Mononuclear cell (primary cell): ENCODE data around the gene SUPT7L. TPM values are rescaled to one million over a fixed set of nuclear protein-coding genes. Genes with fewer than 3 reads are reported as not detected.

ENCODE experiments used
- total RNA-seq: library from RNA; depleted of rRNA; stranded (reverse); fragments of >200 nt; gene quantifications from one replicate; pipeline ENCODE4 v1.2.3, GENCODE V29; 2012

SUPT7L gene
- total RNA-seq, 1 donor, result 75.5 TPM

Other genes with a start within 250 kb of the SUPT7L start
- gene NRBP1, start 235.0 kb downstream of the SUPT7L start, total RNA-seq, result 126 TPM
- 0.52 TPM for gene KRTCAP3, start 221.2 kb downstream of the SUPT7L start, total RNA-seq
- gene IFT172, start 173.9 kb downstream of the SUPT7L start, total RNA-seq, result 5.9 TPM
- gene FNDC4, start 168.4 kb downstream of the SUPT7L start, total RNA-seq, result 0.10 TPM
- gene GCKR, start 166.8 kb downstream of the SUPT7L start, total RNA-seq, result not detected
- gene ZNF512, start 80.6 kb downstream of the SUPT7L start, total RNA-seq, result 12.8 TPM
- 0.84 TPM for gene CCDC121, start 34.6 kb downstream of the SUPT7L start, total RNA-seq
- gene GPN1, start 34.6 kb downstream of the SUPT7L start, total RNA-seq, result 25.8 TPM
- gene SLC4A1AP, start 275 bp upstream of the SUPT7L start, total RNA-seq, result 23.3 TPM
- gene MRPL33, start 108.1 kb upstream of the SUPT7L start, total RNA-seq, result 75.2 TPM
- gene RBKS, start 226.8 kb upstream of the SUPT7L start, total RNA-seq, result 12.1 TPM
- 38.4 TPM for gene BABAM2, start 227.1 kb upstream of the SUPT7L start, total RNA-seq